GM20000 (cell line): ENCODE measurements around the gene TANGO6.
"Not testable (repeated sequence)": the region's sequence is repeated elsewhere in the genome, so short reads cannot be mapped to it uniquely, and the experiment has no call there.

ENCODE experiments used
- DNase-seq: peaks from one replicate; pipeline ENCODE4 v3.0.0; 2012; ENCODE audit warnings: low spot score
- TF ChIP-seq, protein P1 (sequence below): IDR thresholded peaks from 2 replicates; pipeline ENCODE4 v1.5.1; 2012; ENCODE audit warnings: mild to moderate bottlenecking, control low read depth; ENCODE audit errors: extremely low read depth, missing control alignments

Gene TANGO6

DNA sequence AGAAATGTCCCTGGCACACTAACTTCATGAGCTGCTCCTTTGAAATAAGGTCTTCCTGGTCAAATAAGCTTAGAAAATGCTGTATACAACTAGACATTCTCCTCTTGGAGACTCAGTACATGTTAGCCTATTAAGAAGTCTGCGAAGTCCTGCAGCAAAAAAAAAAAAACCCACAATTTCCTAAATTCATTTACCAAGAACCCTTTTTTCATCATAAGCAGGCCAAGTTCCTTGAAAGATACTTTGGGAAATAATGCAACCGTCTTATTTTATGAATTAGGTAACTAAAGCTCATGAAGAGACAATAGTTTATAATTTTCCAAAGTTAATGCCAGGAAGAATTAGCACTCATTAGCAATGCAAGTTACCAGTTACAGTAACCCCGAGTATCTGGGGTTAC, 213.1 kb downstream of the TANGO6 start:
- DNase-seq: no peak
- TF ChIP-seq, protein P1, sequence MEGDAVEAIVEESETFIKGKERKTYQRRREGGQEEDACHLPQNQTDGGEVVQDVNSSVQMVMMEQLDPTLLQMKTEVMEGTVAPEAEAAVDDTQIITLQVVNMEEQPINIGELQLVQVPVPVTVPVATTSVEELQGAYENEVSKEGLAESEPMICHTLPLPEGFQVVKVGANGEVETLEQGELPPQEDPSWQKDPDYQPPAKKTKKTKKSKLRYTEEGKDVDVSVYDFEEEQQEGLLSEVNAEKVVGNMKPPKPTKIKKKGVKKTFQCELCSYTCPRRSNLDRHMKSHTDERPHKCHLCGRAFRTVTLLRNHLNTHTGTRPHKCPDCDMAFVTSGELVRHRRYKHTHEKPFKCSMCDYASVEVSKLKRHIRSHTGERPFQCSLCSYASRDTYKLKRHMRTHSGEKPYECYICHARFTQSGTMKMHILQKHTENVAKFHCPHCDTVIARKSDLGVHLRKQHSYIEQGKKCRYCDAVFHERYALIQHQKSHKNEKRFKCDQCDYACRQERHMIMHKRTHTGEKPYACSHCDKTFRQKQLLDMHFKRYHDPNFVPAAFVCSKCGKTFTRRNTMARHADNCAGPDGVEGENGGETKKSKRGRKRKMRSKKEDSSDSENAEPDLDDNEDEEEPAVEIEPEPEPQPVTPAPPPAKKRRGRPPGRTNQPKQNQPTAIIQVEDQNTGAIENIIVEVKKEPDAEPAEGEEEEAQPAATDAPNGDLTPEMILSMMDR: no peak

DNA sequence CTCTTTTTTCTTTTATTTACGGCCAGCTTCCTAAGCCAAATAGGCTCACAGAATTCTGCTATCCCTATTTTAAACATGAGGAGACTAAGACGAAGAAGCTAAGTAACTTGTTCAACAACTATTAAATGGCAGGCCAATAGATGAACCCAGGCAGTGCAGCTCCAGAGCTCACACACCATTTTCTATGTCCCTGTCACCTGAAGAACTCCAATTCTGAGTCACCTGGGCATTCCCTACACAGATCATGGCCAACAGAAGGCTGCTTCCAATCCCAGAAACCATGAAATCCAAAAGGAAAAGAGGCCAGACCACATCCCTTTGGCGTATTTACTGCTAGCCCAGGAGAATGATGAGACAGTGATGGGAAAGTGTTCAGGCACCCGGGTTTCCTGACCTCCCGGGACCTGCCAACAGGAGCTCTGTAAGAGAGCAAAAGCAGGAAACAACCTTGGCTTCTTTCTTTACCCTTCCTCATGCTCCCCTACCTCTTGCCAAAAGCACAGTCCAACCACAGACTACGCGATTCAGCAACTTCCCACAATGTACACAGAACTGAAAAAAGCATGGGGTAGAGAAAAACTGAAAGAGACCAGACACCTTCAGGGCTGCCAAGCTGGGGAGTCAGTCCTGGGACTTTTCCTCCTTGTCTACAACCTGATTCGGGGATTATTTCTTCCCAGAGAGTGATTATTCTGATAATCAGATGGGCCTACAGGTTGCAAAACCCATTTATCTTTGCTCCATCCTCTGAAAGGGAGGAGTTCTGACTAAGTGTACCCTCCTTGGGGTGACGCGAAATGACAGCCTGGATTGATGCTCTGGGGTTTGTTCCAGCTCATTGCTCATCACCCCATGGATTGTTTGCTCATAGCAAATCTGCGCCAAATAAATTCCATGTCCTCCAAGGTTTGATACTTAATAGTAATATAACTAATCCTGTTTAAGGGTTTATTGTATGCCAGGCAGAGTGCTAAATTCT, 214.4 kb downstream of the TANGO6 start:
- DNase-seq: peak; percentile 17

DNA sequence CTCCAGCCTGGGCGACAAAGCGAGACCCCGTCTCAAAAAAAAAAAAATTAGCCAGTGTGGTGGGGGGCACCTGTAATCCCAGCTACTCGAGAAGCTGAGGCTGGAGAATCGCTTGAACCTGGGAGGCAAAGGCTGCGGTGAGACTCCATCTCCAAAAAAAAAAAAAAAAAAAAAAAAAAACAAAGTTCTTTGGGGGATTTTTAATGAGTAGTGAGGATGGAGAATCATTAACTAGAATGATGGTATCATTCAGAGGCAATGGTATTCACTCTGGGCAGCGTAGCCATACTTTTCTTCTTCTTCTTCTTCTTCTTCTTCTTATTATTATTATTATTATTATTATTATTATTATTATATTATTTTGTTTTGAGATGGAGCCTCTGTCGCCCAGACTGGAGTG, 220.2 kb downstream of the TANGO6 start:
- DNase-seq: not testable (repeated sequence)

More for the DNA sequence above, 214.4 kb downstream of the TANGO6 start:
- TF ChIP-seq, protein P1: no peak

DNA sequence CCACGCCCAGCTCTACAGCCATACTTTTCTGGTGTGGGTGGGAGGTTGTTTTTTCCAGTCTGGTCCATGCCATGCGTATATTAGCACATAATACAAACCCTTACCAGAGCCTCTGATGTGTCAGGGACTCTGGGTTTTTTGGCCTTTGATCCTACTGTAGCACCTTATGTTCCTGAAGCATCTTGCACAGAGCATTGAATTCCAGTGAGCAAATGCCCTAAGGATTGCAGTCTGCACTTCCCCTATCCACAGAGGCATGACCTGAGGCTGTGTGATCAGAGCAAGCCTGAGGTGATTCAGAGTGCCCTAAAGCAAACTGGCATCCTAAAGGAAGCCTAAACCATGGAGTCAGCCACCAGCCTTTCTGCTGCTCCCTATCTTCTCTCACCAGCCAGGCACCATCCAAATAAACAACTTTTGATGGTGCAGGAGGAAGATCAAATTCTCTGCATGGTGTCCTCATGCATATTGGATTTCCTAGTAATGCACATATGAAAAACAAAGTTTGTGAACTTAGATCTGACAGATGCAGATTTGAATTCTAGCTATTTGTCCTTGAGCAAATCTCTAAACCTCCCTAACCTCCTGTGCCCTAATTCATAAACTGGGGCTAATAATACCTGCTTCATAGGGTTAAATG, 220.9 kb downstream of the TANGO6 start:
- TF ChIP-seq, protein P1: no peak
- DNase-seq: no peak

DNA sequence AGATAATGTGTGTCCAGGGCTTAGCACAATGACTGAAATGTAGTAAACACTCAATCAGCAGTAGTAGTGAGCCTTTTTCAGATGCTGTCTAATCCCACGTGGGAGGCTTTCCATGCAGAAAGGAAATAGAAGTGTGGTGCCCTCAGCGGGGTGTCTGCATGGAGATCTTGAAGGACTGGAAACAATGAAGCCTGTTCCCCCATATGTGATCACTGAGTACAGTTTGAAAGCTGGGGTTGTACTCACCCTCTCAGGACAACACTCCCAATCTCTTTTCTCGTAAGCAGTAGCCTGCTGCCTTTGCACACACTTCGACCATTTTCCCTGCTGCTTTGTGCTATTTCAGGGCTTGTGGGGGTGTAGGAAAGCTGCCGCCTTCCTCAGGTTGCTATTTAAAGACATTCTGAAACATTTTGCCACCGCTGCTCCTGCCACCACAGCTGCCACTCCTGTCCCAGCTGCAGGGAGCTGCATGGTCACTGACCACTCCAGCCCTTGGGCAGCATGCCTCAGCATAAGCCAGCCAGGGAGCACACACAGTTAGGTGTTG, 221.5 kb downstream of the TANGO6 start:
- TF ChIP-seq, protein P1: no peak
- DNase-seq: no peak

DNA sequence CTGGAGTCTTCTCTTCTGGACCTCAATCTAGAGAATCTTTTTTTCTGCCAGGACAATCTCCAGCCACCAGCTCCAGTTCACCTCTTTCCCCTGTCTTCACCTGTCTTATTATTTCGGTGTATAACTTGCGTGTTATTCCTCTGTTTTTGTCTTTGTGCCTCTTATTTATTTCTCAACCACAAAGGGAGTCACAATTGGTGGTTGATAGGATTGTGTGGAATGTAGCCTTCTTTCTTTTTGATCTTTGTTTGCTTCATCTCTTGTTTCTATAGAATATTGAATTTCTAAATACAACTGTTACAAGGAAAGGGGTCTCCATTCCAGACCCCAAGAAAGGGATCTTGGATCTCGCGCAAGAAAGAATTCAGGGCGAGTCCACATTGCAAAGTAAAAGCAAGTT, 226.2 kb downstream of the TANGO6 start:
- TF ChIP-seq, protein P1: no peak
- no peak for DNase-seq

DNA sequence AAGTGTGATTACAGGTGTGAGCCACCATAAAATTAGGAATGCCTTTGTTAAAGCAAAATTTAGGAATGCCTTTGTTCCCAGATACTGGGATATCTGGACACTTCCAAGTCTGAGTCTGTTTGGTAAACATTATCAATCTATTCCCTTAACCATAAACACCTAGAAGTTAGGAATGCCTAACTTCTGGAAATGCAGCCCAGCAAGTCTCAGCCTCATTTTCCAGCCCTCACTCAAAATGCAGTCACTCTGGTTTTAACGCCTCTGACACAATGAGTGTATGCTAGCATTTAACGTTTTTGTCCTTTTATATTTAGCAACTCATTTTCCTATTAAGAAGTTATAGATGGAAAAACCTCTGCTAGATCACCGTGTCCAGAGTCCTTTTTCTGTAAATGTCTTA, 227.7 kb downstream of the TANGO6 start:
- TF ChIP-seq, protein P1: no peak
- no peak for DNase-seq
